GM11168 (cell line): ENCODE results near the gene KDM5A.
"Not testable (repeated sequence)": the region's sequence is repeated elsewhere in the genome, so short reads cannot be mapped to it uniquely, and the experiment has no call there.

Experiments used
- in situ Hi-C: fragments of 300-500 bp; cut with MboI; formaldehyde crosslinking; loops from one replicate; pipeline ENCODE4 v1.12.0; 2022; ENCODE audit warnings: low sequenced_read_pairs; ENCODE audit not compliant: unreplicated experiment

KDM5A gene

DNA sequence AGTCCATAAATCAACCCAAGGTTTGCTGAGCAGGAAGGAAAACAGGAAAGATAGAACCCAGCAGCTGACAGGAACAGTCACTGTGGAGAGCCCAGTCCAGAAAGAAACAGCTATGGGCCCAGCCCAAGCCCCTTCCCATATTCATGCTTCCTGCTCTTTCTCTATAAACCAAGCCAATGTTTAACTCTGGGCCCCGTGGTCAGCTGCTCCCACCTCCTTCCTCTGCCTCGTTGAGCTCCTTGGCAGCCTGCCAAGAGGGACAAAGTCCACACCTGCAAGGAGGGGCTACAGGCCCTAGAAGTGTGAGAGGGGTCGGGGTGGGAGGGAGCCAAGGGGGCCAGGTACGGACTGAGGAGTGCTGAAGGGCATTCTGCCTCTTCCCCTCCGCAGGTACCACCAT, 136.5 kb downstream of the KDM5A start:
- in situ Hi-C loops = no loop called here

DNA sequence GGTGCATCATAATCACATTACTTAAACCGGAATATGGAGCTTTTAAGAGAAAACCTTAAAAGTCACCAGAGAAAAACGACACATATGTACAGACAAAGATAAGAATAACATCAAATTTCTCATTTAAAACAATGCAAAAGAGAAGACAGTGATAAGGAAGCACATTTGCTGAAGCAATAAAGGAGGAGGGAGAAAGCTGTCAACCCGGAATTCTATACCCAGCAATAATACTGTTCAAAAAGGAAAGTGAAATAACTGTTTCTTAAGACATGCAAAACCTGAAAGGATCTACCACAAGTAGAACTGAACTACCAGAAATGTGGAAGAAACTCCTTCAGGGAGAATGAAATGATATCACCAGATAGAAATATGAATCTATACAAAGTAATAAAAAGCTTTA, 141.8 kb downstream of the KDM5A start:
- in situ Hi-C loops = no loop called here

DNA sequence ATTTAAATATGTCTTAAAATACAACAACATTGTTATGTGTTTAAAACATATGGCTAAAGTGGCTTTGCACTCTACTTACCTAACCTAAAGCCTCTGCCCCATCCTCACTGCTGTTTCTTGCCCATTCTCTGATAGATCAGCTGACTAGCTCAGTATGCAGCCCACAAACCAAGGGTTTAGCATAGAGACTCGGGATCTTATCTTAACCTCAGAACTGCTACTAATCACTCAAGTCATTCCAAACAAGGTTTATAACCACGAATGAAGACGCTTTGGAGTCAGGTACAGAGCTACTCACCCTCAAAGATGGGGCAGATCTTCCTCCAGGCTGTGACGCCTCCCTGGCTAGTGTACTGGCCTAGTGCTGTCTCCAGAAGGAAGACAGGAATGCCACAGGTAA, 145.7 kb downstream of the KDM5A start:
- in situ Hi-C loops = no loop called here

DNA sequence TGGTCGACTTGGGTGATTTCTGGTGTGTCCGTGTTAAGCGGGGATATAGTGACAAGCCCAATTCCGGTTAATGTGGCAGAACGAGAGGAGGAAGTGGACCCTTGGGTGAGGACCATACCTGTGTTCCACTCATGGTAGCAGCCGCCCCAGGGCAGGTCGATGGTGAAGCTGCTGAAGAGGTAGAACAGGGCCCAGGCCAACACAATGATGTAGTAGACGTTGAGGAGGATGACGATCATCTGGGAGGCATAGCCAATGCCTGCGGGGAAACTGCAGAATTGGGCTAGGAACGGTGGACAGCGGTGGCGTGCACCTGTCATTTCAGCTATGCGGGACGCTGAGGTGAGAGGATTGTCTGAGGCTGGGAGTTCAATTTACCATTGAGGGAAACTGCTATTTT, 146.6 kb downstream of the KDM5A start:
- in situ Hi-C loops = no loop called here

DNA sequence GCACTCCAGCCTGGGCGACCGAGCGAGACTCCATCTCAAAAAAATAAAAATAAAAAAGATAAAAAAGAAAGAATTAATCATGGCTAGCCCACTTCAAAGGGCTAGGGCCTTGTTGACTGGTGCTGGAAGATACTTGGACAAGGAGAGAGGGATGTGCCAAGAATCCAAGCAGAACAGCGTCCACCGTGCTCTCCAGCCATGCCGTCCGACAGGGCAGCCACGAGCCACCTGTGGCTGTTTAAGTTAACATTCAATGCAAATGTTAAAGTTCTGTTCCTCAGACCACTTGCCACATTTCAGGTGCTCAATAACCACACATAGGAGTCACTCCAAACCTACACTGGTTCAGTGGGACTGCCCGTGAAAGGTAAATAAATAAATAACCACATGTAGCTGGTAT, 147.9 kb downstream of the KDM5A start:
- in situ Hi-C loops = no loop called here

DNA sequence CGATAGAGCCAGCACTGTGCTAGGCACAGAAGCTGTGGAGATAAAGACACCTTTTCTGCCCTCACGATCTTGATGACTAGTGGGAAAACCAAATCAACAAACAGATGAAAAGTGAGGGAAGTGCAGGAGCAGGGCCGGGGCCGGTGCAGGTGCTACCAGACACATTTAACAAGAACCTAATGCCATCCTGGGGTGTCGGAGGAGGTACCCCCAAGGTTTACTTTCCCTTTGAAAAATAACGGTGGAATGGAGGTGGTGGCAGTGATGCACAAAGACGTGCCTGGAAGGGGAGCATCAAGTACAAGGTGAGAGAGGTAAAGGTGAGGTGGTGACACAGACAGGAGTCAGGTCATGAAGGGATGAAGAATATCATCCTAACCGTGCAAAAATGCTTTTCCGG, 148.6 kb downstream of the KDM5A start:
- in situ Hi-C loops = no loop called here

DNA sequence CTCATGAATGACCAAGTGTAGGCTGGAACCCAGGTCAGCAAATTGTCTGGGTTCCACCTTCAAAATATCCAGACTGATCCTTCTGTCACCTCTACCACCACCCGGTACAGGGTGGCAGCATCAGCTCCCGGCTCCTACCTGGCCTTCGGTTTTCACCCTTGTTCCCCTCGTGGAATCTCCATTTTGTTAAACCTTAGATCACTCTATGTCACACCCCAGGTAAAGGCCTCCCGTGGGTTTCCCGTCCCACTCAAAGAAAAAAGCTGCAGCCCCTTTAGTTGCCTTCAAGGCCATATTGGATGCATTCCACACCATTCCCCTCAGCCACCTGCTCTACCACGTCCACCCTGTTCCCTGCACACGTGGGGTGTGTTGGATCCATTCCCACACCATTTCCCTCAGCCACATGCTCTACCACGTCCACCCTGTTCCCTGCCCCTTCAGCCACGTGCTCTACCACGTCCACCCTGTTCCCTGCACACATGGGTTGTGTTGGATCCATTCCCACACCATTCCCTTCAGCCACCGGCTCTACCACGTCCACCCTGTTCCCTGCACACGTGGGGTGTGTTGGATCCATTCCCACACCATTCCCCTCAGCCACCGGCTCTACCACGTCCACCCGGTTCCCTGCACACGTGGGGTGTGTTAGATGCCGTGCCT, 150.3 kb downstream of the KDM5A start:
- in situ Hi-C loops = no loop called here

DNA sequence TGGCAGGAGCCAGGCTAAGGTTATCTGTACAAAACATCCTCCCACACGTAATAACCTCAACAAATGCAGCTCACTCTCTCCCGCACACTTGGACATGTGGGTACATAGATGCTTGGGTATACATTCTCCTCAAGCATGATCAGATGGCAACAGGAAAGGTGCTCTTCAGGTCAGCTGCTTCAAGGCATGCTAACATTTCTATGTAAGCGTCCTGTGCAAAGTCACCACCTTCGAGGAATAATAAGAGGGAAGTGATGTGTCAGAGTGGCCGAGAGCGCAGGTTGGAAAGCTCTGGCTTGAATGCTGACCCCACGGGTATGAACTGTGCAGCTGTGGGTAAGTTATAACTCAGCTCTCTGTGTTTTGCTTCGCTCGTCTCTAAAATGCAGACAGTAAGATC, 151.0 kb downstream of the KDM5A start:
- in situ Hi-C loops = no loop called here

DNA sequence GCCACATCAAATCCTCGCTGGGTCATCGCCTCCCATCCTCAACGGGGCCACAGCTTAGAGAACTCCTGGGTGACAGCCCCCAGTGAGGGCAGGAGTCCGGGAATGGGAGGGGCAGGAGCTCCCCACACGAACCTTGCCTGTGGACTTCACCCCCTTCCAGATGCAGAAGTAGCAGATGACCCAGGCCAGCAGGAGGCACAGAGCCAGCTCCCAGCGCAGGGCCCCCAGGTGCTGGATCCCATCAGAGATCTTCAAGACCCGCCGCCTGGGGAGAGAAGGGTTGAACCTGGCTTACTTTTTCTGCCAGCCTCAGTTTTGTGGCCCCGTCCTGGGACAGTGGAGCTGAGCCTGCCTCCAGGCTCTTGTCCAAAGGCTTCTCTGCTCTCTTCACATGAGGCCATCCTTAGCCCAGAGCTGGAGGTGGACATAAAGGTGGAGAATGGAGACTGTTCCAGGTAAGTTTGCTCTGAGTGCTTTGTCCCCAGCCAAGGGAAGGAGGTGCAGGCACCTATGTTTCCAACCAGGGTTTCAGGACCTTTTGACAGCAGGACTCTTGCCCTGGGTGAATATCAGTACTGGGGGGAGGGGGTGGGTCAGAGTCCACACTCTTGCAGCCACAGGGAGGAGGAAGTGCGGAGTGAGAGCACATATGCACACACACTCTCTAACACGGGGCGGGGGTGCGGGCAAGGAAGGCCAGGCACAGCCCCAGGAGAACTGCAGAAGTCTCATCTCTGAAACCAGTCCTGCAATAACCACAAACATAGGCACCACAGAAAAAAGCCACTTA, 151.9 kb downstream of the KDM5A start:
- in situ Hi-C loops = no loop called here

DNA sequence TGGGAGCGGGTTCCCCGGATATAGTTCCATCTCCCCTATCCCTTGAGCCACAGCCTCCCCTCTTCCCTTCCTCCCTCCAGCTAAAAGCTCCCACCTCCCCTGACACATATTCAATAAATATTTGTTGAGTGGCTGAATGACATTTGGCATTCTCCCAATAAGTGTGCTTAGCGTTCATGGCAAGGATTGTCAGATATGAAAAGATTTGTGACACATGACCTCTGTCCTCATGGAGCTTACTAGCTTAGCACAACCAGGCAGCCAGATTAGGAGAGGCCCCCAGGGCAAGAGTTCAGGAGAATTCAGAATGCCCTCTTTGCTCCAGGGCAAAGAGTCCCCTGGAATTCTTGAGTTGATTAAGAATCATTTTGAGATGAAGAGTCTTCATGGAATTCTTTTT, 152.7 kb downstream of the KDM5A start:
- in situ Hi-C loops = no loop called here

DNA sequence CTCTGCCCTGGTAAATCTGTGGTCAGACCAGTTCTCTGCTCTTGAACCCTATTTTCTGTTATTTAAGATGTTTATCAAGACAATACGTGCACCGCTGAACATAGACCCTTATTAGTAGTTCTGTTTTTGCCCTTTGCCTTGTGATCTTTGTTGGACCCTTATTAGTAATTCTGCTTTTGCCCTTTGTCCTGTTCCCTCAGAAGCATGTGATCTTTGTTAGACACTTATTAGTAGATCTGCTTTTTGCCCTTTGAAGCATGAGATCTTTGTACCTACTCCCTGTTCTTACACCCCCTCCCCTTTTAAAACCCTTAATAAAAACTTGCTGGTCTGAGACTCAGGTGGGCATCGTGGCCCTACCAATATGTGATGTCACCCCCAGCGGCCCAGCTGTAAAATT, 153.2 kb downstream of the KDM5A start:
- in situ Hi-C loops = not testable (repeated sequence)

DNA sequence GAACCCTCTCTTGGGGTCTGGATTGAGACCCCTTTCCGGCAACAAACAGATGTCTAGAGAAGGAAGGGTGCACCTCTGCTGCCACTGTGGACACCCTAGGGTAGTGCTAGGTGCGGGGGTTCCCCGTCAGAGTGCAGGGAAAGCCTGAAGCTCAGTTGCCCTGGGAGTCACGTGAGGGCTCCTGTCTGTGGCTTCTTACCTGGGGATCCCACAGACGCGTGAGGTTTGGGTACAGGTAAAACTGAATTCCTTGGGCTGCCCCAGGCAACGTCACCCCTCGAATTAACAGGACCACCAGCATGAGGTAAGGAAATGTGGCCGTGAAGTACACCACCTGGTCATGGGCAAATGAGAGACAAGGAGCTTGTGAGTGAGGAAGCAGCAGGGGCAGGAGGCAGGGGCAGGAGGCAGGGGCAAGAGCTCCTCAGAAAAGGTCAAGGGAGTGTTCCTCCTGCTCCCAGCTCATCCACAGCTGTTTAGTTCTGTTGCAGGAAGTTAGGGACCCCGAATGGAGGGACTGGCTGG, 154.2 kb downstream of the KDM5A start:
- in situ Hi-C loops = no loop called here

DNA sequence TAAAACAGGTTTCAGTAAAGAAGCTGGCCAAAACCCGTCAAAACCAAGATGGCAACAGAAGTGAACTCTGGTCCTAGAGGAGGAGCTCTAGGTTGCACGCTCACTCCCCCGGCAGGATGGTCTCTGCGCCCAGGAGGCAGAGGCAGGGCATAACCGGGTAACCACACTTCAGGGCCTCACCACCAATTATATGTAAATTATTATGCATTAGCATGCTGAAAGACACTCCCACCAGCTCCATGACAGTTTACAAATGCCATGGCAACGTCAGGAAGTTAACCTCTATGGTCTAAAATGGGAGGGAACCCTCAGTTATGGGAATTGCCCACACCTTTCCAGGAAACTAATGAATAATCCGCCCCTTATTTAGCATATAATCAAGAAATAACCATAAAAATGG, 155.1 kb downstream of the KDM5A start:
- in situ Hi-C loops = no loop called here

DNA sequence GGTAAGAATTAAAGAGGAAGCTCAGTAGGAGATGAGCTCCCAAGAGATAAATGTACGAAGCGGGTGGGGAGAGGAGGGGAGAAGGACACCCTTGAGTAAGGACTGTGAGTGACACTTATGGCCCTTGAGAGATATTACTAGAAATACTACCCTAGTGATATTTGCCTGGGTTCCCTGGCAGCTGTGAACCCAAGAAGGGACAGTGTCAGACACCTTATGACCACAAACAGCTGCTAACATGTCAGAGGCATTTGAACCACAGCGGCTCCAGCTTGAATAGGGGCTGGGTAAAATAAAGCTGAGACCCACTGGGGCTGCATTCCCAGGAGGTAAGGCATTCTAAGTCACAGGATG, 155.5 kb downstream of the KDM5A start:
- in situ Hi-C loops = no loop called here

DNA sequence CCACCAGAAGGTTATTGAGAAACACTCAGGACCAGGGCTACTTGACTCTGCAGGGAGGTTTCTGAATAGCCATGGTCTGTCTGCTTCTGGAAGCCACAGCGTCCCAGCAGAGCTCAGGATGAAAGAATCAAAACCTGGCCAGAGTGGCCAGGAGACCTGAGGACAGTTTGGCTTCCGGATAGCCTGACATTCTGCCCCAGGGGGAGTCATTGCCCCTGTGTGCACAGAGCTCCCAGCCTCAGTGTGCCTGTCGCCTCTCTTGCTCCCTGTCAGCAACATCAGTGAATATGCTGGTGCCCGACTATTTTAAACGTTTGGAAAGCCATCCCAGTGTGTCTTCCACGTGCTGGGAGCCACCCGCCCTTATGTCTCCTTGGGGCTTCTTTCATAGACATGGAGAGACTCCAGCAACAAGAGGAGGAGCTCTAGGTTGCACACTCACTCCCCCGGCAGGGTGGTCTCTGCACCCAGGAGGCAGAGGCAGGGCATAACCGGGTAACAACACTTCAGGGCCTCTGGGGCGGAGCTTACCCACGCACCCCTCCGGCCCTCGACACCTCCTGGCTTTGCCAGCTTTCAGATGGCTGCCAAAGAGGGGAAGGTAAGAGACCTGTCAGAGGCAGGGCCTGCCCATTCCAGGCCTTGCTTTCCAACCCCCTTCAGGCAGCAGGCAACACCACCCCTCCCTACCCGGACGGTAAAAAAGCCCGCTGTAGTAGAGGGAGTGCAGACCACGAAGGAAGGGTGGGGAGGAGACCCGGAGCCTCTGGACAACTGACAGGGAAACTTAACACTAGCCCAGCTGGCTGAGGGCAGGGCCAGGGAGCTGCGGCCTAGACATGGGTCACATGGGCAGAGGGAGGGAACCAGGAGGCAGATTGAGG, 156.1 kb downstream of the KDM5A start:
- in situ Hi-C loops = no loop called here

DNA sequence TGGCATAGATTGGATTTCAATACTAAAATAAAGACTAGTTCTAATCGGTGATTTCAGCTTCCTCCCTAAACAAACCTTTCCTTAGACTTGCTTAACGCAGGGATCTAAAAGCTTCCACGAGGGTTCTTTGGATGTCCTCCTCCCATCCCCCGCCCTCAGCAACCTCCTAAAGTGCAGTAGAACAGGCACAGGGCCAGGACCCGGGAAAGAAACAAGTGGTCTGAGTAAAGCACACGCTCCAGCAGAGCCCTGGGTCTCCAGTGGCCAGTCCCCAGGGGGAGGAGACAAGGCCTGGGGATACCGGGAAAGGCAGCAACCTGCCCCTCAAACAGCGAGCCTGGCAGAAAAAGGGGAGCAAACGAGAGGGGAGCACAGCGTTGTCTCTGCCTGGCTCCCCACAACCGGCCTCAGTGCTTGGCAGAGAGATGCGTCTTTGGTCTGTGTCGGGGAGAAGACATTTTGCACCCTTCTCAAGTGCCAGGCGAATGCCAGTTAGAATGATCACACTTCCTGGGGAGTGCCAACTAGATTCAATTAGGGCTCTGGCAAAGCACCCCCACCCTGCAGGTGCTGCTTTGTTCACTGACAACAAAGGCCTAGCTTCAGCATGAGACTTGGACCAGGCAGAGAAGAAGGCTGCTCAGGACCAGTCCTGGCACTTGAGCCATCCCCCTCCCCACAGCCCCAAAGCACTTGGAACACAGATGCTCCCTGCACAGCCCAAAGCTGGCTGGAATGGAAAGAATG, 158.0 kb downstream of the KDM5A start:
- in situ Hi-C loops = no loop called here
